Stimulated activated naive CD4-positive, alpha-beta T cell (primary cell): Measurements from ENCODE around the gene CD9.

Experiments used
- DNase-seq, 6 experiments: peaks; one replicate each; lab custom pipeline; 2025; lab: John Stamatoyannopoulos, UW

The CD9 gene

GRCh38 chr12:6275928-6276887 lies 76.0 kb downstream of the CD9 start:
- DNase-seq, result no peak

- no peak for DNase-seq
Observed at GRCh38 chr12:6276956-6277620, 76.9 kb downstream of the CD9 start.

GRCh38 chr12:6277982-6278438 lies 77.8 kb downstream of the CD9 start:
- peak in 1 of 6 experiments; percentile 35 for DNase-seq

- peak; percentile 55 to 87 (median 73) for DNase-seq
Observed at GRCh38 chr12:6278439-6279255, 78.4 kb downstream of the CD9 start.

DNA sequence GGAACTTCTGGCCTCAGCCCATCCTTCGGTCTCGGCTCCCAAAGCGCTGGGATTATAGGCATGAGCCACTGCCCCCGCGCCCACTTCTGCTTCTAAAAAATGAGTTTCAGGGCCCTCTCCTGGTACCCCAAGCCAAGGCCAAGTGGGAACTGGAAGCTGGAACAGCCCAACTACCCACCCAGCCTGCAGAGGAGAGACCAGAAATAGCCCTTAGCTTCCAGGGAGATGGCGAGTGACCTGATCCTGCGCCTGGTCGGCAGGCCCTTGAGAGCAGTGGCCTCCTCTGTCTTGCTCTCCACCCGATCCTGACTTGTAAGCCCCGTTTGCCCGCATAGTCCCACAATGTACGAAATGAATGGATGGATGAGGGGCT lies 79.0 kb downstream of the CD9 start:
- no peak for DNase-seq

DNA sequence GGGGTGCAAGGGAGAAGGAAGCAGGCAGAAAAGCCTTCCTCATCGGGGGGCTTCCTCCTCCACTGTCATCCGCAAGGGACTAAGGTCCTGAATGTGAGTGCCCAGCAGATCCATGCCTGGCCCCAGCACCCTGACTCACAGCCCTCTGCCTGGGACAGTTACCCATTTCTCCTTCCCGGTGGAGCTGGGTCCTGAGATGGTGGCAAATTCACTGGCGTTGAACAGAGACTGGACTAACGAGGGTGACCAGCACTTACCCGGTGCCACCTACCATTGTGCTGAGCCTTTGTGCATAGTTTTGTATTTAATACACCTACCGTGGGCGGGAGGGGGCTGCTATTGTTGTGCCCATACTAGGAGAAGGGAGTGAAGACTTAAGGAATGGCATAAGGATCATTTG lies 79.4 kb downstream of the CD9 start:
- no peak for DNase-seq

DNA sequence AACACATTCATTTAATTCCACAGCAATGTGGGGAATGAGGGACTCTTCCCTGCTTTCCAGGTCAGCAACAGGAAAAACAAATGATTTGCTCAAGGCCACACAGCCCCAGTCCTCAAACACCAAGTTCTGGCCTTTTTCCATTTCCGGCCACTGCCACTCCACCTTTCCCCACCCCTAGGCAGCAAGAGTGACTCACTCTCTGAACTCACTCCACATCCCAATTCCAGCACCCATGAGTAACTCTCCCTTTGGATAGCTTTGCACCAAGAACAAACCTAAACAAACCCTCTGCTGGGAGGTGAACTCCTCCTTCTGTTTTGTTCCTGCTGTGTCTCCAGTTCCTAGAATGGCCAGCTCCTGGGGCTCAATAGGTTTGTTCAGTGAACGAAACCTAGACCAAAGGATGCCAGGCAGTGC lies 79.9 kb downstream of the CD9 start:
- DNase-seq, result no peak

- no peak for DNase-seq
Observed at GRCh38 chr12:6280672-6281071, 80.5 kb downstream of the CD9 start.

GRCh38 chr12:6281081-6281809 lies 81.0 kb downstream of the CD9 start:
- no peak for DNase-seq

DNA sequence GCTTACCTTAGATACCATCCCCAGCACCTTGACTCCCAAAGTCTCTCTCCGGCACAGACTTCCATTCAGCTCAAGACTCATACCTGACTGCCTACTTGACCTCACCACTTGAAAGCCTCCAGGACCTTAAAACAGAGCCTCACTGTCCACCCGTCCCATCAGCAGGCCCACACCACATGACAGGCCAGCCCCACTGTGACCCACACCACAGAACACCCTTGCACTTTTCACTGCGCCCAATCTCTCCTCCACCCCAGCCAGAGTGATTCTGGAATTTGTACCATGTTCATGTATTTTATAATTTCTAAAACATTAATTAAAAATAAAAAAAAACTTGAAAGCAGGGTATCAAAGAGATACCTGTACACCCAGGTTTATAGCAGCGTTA lies 82.2 kb downstream of the CD9 start:
- no peak for DNase-seq

GRCh38 chr12:6284273-6284672 lies 84.1 kb downstream of the CD9 start:
- DNase-seq, result peak in 1 of 6 experiments; percentile 3

DNA sequence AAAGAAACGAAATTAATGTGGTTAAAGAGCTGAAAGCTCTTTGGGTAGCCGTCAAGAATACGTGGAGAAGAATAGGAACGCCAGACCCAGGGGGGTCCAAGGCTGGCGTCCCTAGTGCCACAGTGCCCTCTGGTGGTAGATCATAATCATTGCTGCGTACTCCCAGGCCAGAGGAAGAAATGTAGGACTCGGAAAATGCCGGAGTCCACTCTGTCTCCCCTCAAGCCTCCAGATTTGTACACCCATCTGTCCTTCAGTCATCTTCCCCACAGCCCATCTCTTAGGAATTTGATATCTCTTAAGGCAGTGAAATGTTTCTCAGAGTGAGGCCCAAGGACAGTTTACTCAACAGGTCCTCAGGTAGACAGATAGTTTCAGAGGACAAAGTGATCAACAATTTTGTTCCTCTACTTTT lies 84.9 kb downstream of the CD9 start:
- peak; percentile 14 to 74 (median 43) for DNase-seq

GRCh38 chr12:6285532-6286306 lies 85.5 kb downstream of the CD9 start:
- DNase-seq, result no peak
